Effector memory CD4-positive, alpha-beta T cell (primary cell): ENCODE results near the gene ABCA5.
"Not testable (repeated sequence)": the region's sequence is repeated elsewhere in the genome, so short reads cannot be mapped to it uniquely, and the experiment has no call there.

ENCODE experiments used
- DNase-seq, 3 donors: peaks; one replicate each; pipeline ENCODE4 v3.0.0-alpha.2; 2020
- H3K27ac ChIP-seq: 2 replicates; pipeline ENCODE4 v1.7.0; 2013; ENCODE audit warnings: mild to moderate bottlenecking, low read length, moderate library complexity; ENCODE audit not compliant: insufficient read depth, poor library complexity, severe bottlenecking
- H3K27me3 ChIP-seq: replicated peaks from 2 replicates; pipeline ENCODE4 v1.7.0; 2013; ENCODE audit warnings: mild to moderate bottlenecking, low read length; ENCODE audit not compliant: insufficient read depth, control insufficient read depth, poor library complexity, severe bottlenecking
- H3K36me3 ChIP-seq: 2 replicates; pipeline ENCODE4 v1.7.0; 2013; ENCODE audit warnings: mild to moderate bottlenecking, low read length, moderate library complexity; ENCODE audit not compliant: control insufficient read depth, insufficient read depth
- H3K4me1 ChIP-seq: 2 replicates; pipeline ENCODE4 v1.7.0; 2013; ENCODE audit warnings: low read length, mild to moderate bottlenecking; ENCODE audit not compliant: control insufficient read depth, insufficient read depth, poor library complexity, severe bottlenecking
- H3K4me3 ChIP-seq: 2 replicates; pipeline ENCODE4 v1.7.0; 2013; ENCODE audit warnings: low read length, low read depth, mild to moderate bottlenecking; ENCODE audit not compliant: insufficient read depth, poor library complexity, severe bottlenecking
- H3K9me3 ChIP-seq: 2 replicates; pipeline ENCODE4 v1.7.0; 2013; ENCODE audit warnings: mild to moderate bottlenecking, low read length, moderate library complexity; ENCODE audit not compliant: control insufficient read depth

ABCA5 gene

GRCh38 chr17:69223809-69224208 lies 103.1 kb downstream of the ABCA5 start:
- DNase-seq: no peak
- Histone ChIP-seq H3K4me1 (no peaks in the 10 kb centered on the region), H3K4me3 (no peak overlapping the region), H3K27ac (no peak overlapping the region), H3K27me3 (no peaks in the 10 kb centered on the region), H3K9me3 (no peaks in the 10 kb centered on the region), H3K36me3 (no peaks in the 10 kb centered on the region)

DNA sequence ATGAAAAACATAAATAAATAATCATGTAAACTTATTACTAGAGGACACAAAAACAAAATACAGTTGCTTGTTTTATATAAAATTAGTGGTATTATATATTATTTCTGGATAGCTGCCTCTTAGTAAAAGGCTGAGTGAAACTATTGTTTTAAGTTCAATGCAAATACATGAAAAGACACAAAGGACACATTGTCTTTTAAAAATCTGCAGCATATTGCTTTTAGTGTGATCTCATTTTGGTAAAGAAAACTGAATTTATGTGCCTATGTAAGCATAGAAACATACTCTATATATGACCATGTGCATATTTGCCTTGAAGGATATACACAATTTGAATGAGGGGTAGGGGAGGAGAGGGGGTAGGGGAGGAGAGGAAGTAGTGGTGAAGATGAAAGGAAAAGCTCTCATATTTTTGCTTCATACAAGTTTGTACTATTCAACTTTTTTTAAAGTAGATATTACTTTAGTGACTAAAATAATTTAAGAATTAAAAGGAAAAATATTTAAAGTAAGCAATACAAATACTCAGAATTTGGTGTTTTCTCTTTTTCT lies 104.2 kb downstream of the ABCA5 start:
- Histone ChIP-seq H3K27ac (no peak overlapping the region), H3K4me3 (no peak overlapping the region), H3K36me3 (no peaks in the 10 kb centered on the region), H3K4me1 (no peaks in the 10 kb centered on the region), H3K27me3 (no peaks in the 10 kb centered on the region), H3K9me3 (no peaks in the 10 kb centered on the region)
- DNase-seq: no peak

GRCh38 chr17:69220098-69220497 lies 106.8 kb downstream of the ABCA5 start:
- Histone ChIP-seq H3K27me3 (no peaks in the 10 kb centered on the region), H3K27ac (no peak overlapping the region), H3K36me3 (no peaks in the 10 kb centered on the region), H3K4me1 (no peaks in the 10 kb centered on the region), H3K9me3 (no peaks in the 10 kb centered on the region), H3K4me3 (no peak overlapping the region)
- DNase-seq: no peak

- Histone ChIP-seq H3K27me3 (no peaks in the 10 kb centered on the region), H3K27ac (no peak overlapping the region), H3K4me3 (no peak overlapping the region), H3K36me3 (no peaks in the 10 kb centered on the region), H3K4me1 (no peaks in the 10 kb centered on the region), H3K9me3 (no peaks in the 10 kb centered on the region)
- DNase-seq: no peak
Observed at GRCh38 chr17:69218986-69219385, 107.9 kb downstream of the ABCA5 start.

DNA sequence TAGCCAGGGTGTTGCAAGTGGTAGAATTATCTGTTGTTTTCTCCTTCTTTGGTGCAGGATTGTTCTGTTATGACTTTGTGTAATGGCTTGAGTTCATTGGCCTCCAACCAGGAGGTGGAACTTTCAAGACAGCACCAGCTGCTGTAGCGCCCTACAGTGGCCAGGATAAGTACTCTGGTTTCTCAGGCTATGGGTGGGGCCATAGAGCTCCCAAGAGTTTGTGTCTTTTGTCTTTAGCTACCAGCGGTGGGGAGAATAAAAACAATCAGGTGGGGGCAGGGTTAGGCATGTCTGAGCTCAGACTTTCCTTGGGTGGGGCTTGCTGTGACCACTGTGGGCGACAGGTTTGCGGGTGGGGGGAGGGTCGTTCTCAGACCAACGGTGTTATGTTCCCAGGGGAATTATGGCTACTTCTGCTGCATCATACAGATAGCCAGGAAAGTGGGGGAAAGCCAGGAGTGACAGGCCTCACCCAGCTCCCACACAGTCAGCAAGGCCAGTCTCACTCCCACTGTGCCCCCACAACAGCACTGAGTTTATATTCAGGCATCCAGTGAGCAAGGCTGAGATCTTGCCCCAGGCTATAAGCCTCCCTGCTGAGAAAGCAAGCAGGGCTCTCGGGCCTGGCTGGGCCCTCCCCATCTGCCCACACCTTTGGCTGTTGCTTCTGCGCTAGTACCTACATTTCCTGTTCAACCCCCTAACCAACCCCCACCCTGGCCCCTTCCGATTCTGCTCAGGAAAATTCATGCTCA lies 113.7 kb downstream of the ABCA5 start:
- Histone ChIP-seq H3K27ac (no peak overlapping the region), H3K4me3 (no peak overlapping the region)

DNA sequence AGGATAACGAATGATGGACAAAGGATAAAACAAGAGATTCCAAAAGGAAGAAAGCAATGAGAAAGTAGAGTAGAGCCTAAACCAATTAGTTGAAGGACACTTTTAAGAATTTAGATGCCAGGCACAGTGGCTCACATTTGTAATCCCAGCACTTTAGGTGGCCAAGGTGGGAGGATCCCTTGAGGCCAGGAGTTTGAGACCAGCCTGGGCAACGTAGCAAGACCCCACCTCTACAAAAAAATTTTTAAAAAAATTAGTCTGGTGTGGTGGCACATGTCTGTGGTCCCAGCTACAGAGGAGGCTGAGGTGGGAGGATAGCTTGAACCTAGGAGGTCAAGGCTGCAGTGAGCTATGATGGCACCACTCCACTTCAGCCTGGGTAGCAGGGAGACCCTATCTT lies 118.3 kb downstream of the ABCA5 start:
- DNase-seq: no peak
- no peak overlapping the region for H3K4me3 ChIP-seq
- H3K27me3 ChIP-seq: no peaks in the 10 kb centered on the region
- no peaks in the 10 kb centered on the region for H3K4me1 ChIP-seq
- no peak overlapping the region for H3K27ac ChIP-seq
- no peaks in the 10 kb centered on the region for H3K9me3 ChIP-seq
- no peaks in the 10 kb centered on the region for H3K36me3 ChIP-seq

More for the DNA sequence above, 113.7 kb downstream of the ABCA5 start:
- Histone ChIP-seq H3K9me3 (no peaks in the 10 kb centered on the region), H3K36me3 (no peaks in the 10 kb centered on the region), H3K27me3 (no peaks in the 10 kb centered on the region), H3K4me1 (no peaks in the 10 kb centered on the region)
- no peak for DNase-seq

GRCh38 chr17:69207151-69207550 lies 119.8 kb downstream of the ABCA5 start:
- no peak overlapping the region for H3K27ac ChIP-seq
- H3K4me1 ChIP-seq: no peaks in the 10 kb centered on the region
- no peaks in the 10 kb centered on the region for H3K27me3 ChIP-seq
- DNase-seq: no peak
- no peaks in the 10 kb centered on the region for H3K9me3 ChIP-seq
- H3K36me3 ChIP-seq: no peaks in the 10 kb centered on the region
- no peak overlapping the region for H3K4me3 ChIP-seq

DNA sequence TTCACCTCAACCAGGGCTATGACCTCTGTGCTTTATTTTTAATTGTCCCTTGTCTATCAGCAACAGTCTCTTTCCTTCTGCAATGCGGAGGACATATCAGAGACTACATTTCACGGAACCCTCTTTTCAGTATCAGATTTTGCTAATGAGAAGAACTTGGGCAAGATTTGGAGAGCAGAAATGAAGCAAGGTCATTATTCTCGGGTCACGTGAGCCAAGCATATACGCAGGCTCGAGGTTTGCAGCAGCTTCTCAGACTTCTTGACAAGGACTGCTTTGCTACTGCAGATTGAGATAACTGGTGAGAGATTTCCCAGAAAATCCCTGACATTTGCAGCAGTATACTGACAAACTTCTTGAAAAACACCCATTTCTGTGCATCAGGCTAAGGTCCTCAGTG lies 128.7 kb downstream of the ABCA5 start:
- no peak overlapping the region for H3K4me3 ChIP-seq
- DNase-seq: no peak
- no peaks in the 10 kb centered on the region for H3K9me3 ChIP-seq
- no peak overlapping the region for H3K27ac ChIP-seq
- no peaks in the 10 kb centered on the region for H3K36me3 ChIP-seq
- no peaks in the 10 kb centered on the region for H3K27me3 ChIP-seq
- no peaks in the 10 kb centered on the region for H3K4me1 ChIP-seq

GRCh38 chr17:69196105-69196653 lies 130.8 kb downstream of the ABCA5 start:
- not testable (repeated sequence) for H3K36me3 ChIP-seq, H3K27me3 ChIP-seq, H3K4me3 ChIP-seq, H3K4me1 ChIP-seq, DNase-seq, H3K9me3 ChIP-seq, H3K27ac ChIP-seq
